ENCODE results near the gene MEF2B.
A peak's percentile ranks its signal among the peaks of the same experiment; 100 is the strongest.

MEF2B gene

DNA sequence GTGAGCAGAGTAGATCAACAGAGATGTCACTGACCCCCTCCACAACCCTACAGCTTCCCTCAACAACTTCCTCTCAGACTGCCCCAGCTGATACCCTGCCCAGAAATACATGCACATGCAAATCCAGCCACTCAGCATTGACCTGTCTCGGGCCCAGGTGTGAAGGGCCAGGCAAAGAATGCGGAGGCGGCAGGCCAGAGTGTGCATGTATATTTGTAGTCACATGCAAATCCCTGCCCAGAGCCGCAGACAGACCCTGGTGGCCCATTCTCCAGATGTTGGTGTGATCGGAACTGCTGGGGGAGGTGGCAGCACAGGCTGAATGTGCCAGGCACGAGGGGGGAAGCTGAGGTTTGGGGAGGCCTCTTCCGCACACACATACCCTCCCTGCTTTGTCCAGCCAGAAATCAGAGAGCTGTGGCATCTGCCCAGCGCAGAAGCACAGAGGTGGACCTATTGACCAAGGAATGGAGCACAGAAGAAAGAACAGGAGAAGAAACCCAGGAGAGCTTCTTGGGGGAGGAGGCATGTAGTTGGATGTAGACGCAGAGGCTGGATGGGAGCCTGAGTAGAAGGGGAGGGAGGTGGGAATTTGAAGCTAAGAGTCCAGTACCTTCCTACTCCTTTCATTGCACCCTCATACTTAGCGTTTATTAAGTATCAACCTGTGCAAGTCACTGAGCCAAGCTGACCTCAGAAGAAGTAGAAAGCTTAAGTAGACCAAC, 14.4 kb downstream of the MEF2B start:
- no peak overlapping the region for H2BK120ac ChIP-seq (ENCODE audit: insufficient read depth, low read length, poor library complexity)
- H2BK12ac ChIP-seq (ENCODE audit: low read length) = no peak overlapping the region
- no peak overlapping the region for H3K18ac ChIP-seq (ENCODE audit: low read length)
- no peaks in the 10 kb centered on the region for H3K79me2 ChIP-seq (ENCODE audit: control insufficient read depth, insufficient read depth, low read length, poor library complexity)
- H3K27me3 ChIP-seq (ENCODE audit: insufficient read depth, low read length) = no peaks in the 10 kb centered on the region
- H3K9me3 ChIP-seq (ENCODE audit: insufficient read depth, low read depth, low read length) = no peaks in the 10 kb centered on the region
- no peak overlapping the region for H3K27ac ChIP-seq (ENCODE audit: low read depth, low read length)
- H3K4ac ChIP-seq (ENCODE audit: low read depth, low read length) = no peak overlapping the region
- WGBS (ENCODE audit: extremely low coverage, insufficient coverage, insufficient read length) = no CpG with 5 or more reads among the region's 10 CpGs
- no peaks in the 10 kb centered on the region for H3K36me3 ChIP-seq (ENCODE audit: control insufficient read depth in 1 of 2, insufficient read depth in 2 of 2, low read length in 2 of 2)
- no peaks in the 10 kb centered on the region for H3K79me1 ChIP-seq (ENCODE audit: low read length)
- peak overlapping the region; percentile 1 for H3K4me3 ChIP-seq (ENCODE audit: low read depth, low read length)
- H2AFZ ChIP-seq (ENCODE audit: insufficient read depth, low read length, poor library complexity) = no peak overlapping the region
- H4K12ac ChIP-seq (ENCODE audit: low read depth, low read length) = no peak overlapping the region
- H4K8ac ChIP-seq (ENCODE audit: low read depth, low read length) = no peak overlapping the region
- H3K23ac ChIP-seq (ENCODE audit: low read length) = no peak overlapping the region
- H2BK5ac ChIP-seq (ENCODE audit: low read depth, low read length, poor library complexity) = no peak overlapping the region
- H3K4me2 ChIP-seq (ENCODE audit: low read length) = no peak overlapping the region
- H3K4me1 ChIP-seq (ENCODE audit: control insufficient read depth in 1 of 2, insufficient read depth in 2 of 2, low read length in 2 of 2) = no peaks in the 10 kb centered on the region
- no peak overlapping the region for H3K9ac ChIP-seq (ENCODE audit: low read length)
- H2AK5ac ChIP-seq (ENCODE audit: low read length) = no peak overlapping the region
- H3K14ac ChIP-seq (ENCODE audit: low read length) = no peak overlapping the region
- DNase-seq = no peak
- H4K91ac ChIP-seq (ENCODE audit: low read depth, low read length) = no peak overlapping the region

GRCh38 chr19:19154768-19155494, 15.1 kb downstream of the MEF2B start:
- Histone ChIP-seq H3K27me3 (ENCODE audit: insufficient read depth, low read length) (no peaks in the 10 kb centered on the region), H3K27ac (ENCODE audit: low read depth, low read length) (no peak overlapping the region), H2AK5ac (ENCODE audit: low read length) (no peak overlapping the region), H4K8ac (ENCODE audit: low read depth, low read length) (no peak overlapping the region), H3K4me3 (ENCODE audit: low read depth, low read length) (no peak overlapping the region), H3K23ac (ENCODE audit: low read length) (no peak overlapping the region), H4K91ac (ENCODE audit: low read depth, low read length) (no peak overlapping the region), H3K4me1 (ENCODE audit: control insufficient read depth in 1 of 2, insufficient read depth in 2 of 2, low read length in 2 of 2) (no peaks in the 10 kb centered on the region), H2BK120ac (ENCODE audit: insufficient read depth, low read length, poor library complexity) (no peak overlapping the region), H3K4me2 (ENCODE audit: low read length) (no peak overlapping the region), H3K9me3 (ENCODE audit: insufficient read depth, low read depth, low read length) (no peaks in the 10 kb centered on the region), H3K36me3 (ENCODE audit: control insufficient read depth in 1 of 2, insufficient read depth in 2 of 2, low read length in 2 of 2) (no peaks in the 10 kb centered on the region), H3K14ac (ENCODE audit: low read length) (no peak overlapping the region), H3K79me2 (ENCODE audit: control insufficient read depth, insufficient read depth, low read length, poor library complexity) (no peaks in the 10 kb centered on the region), H3K9ac (ENCODE audit: low read length) (no peak overlapping the region), H3K18ac (ENCODE audit: low read length) (no peak overlapping the region), H4K12ac (ENCODE audit: low read depth, low read length) (no peak overlapping the region), H2BK5ac (ENCODE audit: low read depth, low read length, poor library complexity) (no peak overlapping the region), H3K79me1 (ENCODE audit: low read length) (no peaks in the 10 kb centered on the region), H3K4ac (ENCODE audit: low read depth, low read length) (no peak overlapping the region), H2AFZ (ENCODE audit: insufficient read depth, low read length, poor library complexity) (no peak overlapping the region), H2BK12ac (ENCODE audit: low read length) (no peak overlapping the region)
- no CpG with 5 or more reads among the region's 6 CpGs for WGBS (ENCODE audit: extremely low coverage, insufficient coverage, insufficient read length)
- no peak for DNase-seq

- Histone ChIP-seq H3K79me1 (ENCODE audit: low read length) (no peaks in the 10 kb centered on the region), H3K4me2 (ENCODE audit: low read length) (no peak overlapping the region), H3K27me3 (ENCODE audit: insufficient read depth, low read length) (no peaks in the 10 kb centered on the region), H3K18ac (ENCODE audit: low read length) (no peak overlapping the region), H3K23ac (ENCODE audit: low read length) (no peak overlapping the region), H3K36me3 (ENCODE audit: control insufficient read depth in 1 of 2, insufficient read depth in 2 of 2, low read length in 2 of 2) (peaks cover 2 to 4% of the 10 kb centered on the region in 2 experiments), H2AFZ (ENCODE audit: insufficient read depth, low read length, poor library complexity) (no peak overlapping the region), H3K14ac (ENCODE audit: low read length) (no peak overlapping the region), H3K4me3 (ENCODE audit: low read depth, low read length) (no peak overlapping the region), H4K91ac (ENCODE audit: low read depth, low read length) (no peak overlapping the region), H2BK120ac (ENCODE audit: insufficient read depth, low read length, poor library complexity) (no peak overlapping the region), H3K9ac (ENCODE audit: low read length) (no peak overlapping the region), H2BK12ac (ENCODE audit: low read length) (no peak overlapping the region), H4K8ac (ENCODE audit: low read depth, low read length) (no peak overlapping the region), H2AK5ac (ENCODE audit: low read length) (no peak overlapping the region), H3K4me1 (ENCODE audit: control insufficient read depth in 1 of 2, insufficient read depth in 2 of 2, low read length in 2 of 2) (no peaks in the 10 kb centered on the region), H3K4ac (ENCODE audit: low read depth, low read length) (no peak overlapping the region), H3K9me3 (ENCODE audit: insufficient read depth, low read depth, low read length) (no peaks in the 10 kb centered on the region), H4K12ac (ENCODE audit: low read depth, low read length) (no peak overlapping the region), H2BK5ac (ENCODE audit: low read depth, low read length, poor library complexity) (no peak overlapping the region), H3K27ac (ENCODE audit: low read depth, low read length) (no peak overlapping the region), H3K79me2 (ENCODE audit: control insufficient read depth, insufficient read depth, low read length, poor library complexity) (no peaks in the 10 kb centered on the region)
- no peak for DNase-seq
- WGBS (ENCODE audit: extremely low coverage, insufficient coverage, insufficient read length) = no CpG with 5 or more reads among the region's 13 CpGs
Observed at GRCh38 chr19:19152668-19153384, 17.2 kb downstream of the MEF2B start.

DNA sequence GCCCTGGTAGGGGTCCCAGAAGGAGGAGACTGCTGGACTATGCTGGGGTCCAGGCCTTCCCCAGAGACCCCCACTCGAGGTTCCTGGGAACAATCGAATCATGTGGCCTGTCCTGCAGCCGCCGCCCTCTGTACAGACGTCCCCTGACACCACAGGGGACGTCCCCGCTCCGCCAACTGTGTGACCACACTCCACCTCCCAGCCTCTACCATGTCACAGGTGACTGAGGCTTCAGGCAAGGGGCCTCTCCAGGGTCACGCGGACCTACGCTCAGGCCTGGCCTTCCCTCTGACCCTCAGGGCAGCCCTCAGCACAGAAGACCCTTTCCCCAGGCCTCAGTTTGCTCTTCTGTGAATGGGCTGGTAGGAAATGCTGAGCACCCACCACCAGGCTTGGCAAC, 18.6 kb downstream of the MEF2B start:
- H3K9me3 ChIP-seq (ENCODE audit: insufficient read depth, low read depth, low read length) = no peaks in the 10 kb centered on the region

More for the DNA sequence above, 18.6 kb downstream of the MEF2B start:
- WGBS (ENCODE audit: extremely low coverage, insufficient coverage, insufficient read length) = no CpG with 5 or more reads among the region's 11 CpGs
- Histone ChIP-seq H2AK5ac (ENCODE audit: low read length) (no peak overlapping the region), H4K12ac (ENCODE audit: low read depth, low read length) (no peak overlapping the region), H3K27ac (ENCODE audit: low read depth, low read length) (no peak overlapping the region), H3K79me2 (ENCODE audit: control insufficient read depth, insufficient read depth, low read length, poor library complexity) (no peaks in the 10 kb centered on the region), H3K79me1 (ENCODE audit: low read length) (no peaks in the 10 kb centered on the region), H2BK12ac (ENCODE audit: low read length) (no peak overlapping the region), H3K18ac (ENCODE audit: low read length) (no peak overlapping the region), H3K9ac (ENCODE audit: low read length) (no peak overlapping the region), H3K14ac (ENCODE audit: low read length) (no peak overlapping the region), H2BK120ac (ENCODE audit: insufficient read depth, low read length, poor library complexity) (no peak overlapping the region), H2AFZ (ENCODE audit: insufficient read depth, low read length, poor library complexity) (no peak overlapping the region), H3K23ac (ENCODE audit: low read length) (no peak overlapping the region), H2BK5ac (ENCODE audit: low read depth, low read length, poor library complexity) (no peak overlapping the region), H3K36me3 (ENCODE audit: control insufficient read depth in 1 of 2, insufficient read depth in 2 of 2, low read length in 2 of 2) (peaks cover 2 to 4% of the 10 kb centered on the region in 2 experiments), H4K91ac (ENCODE audit: low read depth, low read length) (no peak overlapping the region), H4K8ac (ENCODE audit: low read depth, low read length) (no peak overlapping the region), H3K4ac (ENCODE audit: low read depth, low read length) (no peak overlapping the region), H3K4me1 (ENCODE audit: control insufficient read depth in 1 of 2, insufficient read depth in 2 of 2, low read length in 2 of 2) (no peaks in the 10 kb centered on the region), H3K4me3 (ENCODE audit: low read depth, low read length) (no peak overlapping the region), H3K4me2 (ENCODE audit: low read length) (no peak overlapping the region), H3K27me3 (ENCODE audit: insufficient read depth, low read length) (no peaks in the 10 kb centered on the region)
- no peak for DNase-seq

Data from trophoblast cell (in vitro differentiated cells and primary cell).